MCF 10A (cell line): ENCODE results near the gene PRR5. TPM values are rescaled to one million over a fixed set of nuclear protein-coding genes. Genes with fewer than 3 reads are reported as not detected.

Source experiments
- BruUV-seq: library from RNA; stranded (reverse); fragments of 400-500 nt; replicated peaks from 2 replicates; lab custom pipeline; 2021; lab: Mats Ljungman, UMichigan
- CTCF ChIA-PET: fragments of 300-600 bp; sonication (Branson Sonifier 250); formaldehyde crosslinking; extraction: SDS; loops from one replicate; lab custom pipeline; 2021; ENCODE audit warnings: antibody characterized with exemption, inconsistent platforms; lab: Yijun Ruan, JAX
- POLR2A ChIA-PET: fragments of 300-600, 350-650 bp; sonication (Branson Sonifier 250); formaldehyde crosslinking; extraction: SDS; loops from one replicate; lab custom pipeline; 2020; ENCODE audit warnings: antibody characterized with exemption, inconsistent platforms; lab: Yijun Ruan, JAX
- DNase-seq: peaks from one replicate; pipeline ENCODE4 v3.0.0-alpha.2; 2018; ENCODE audit not compliant: unreplicated experiment
- H3K27ac Mint-ChIP-seq: one replicate; pipeline ENCODE4 v1.8.0; 2022; ENCODE audit warnings: mild to moderate bottlenecking, low read depth, mixed read lengths; ENCODE audit not compliant: unreplicated experiment
- H3K27me3 Mint-ChIP-seq: one replicate; pipeline ENCODE4 v1.8.0; 2022; ENCODE audit warnings: mixed read lengths; ENCODE audit not compliant: insufficient read depth, unreplicated experiment
- H3K36me3 Mint-ChIP-seq: one replicate; pipeline ENCODE4 v1.8.0; 2022; ENCODE audit warnings: mild to moderate bottlenecking, moderate library complexity, mixed read lengths; ENCODE audit not compliant: insufficient read depth, unreplicated experiment
- H3K4me1 Mint-ChIP-seq: one replicate; pipeline ENCODE4 v1.8.0; 2022; ENCODE audit warnings: mixed read lengths; ENCODE audit not compliant: insufficient read depth, unreplicated experiment
- H3K4me3 Mint-ChIP-seq: one replicate; pipeline ENCODE4 v1.8.0; 2022; ENCODE audit warnings: mild to moderate bottlenecking, moderate library complexity, mixed read lengths; ENCODE audit not compliant: unreplicated experiment
- H3K9me3 Mint-ChIP-seq: one replicate; pipeline ENCODE4 v1.8.0; 2022; ENCODE audit warnings: mixed read lengths; ENCODE audit not compliant: unreplicated experiment
- CTCF ChIP-seq: fragments of 200-600 bp; IDR thresholded peaks from one replicate; pipeline ENCODE4 v1.8.0; 2022; ENCODE audit warnings: antibody characterized with exemption, mild to moderate bottlenecking; ENCODE audit not compliant: unreplicated experiment
- intact Hi-C: fragments of 100-400 bp; cut with micrococcal nuclease; formaldehyde crosslinking; loops from 2 replicates; pipeline ENCODE4 v1.14.1; 2022
- total RNA-seq: library from RNA; stranded (reverse); gene quantifications from 2 replicates; pipeline ENCODE4 v1.2.3, GENCODE V29; 2022

PRR5 gene
- total RNA-seq, 1 experiment from 2014 or later, result 11.0 TPM

GRCh38 chr22:44707178-44707577 is 5.2 kb downstream of the PRR5 start:
- TF ChIP-seq CTCF, result no peak
- ChIA-PET CTCF (interaction anchor here (0.7 to 2.2 kb wide), 3 partner anchors 21 to 135 kb away, joined by 3 to 10 read pairs (median 3); no protein-coding TSS in a partner anchor), POLR2A (no interaction called here)
- intact Hi-C loops, result no loop called here
- H3K4me3 Mint-ChIP-seq, result no peak overlapping the region
- no peak overlapping the region for H3K27ac Mint-ChIP-seq
- H3K4me1 Mint-ChIP-seq, result peaks cover 4% of the 10 kb centered on the region
- DNase-seq, result no peak
- no peaks in the 10 kb centered on the region for H3K27me3 Mint-ChIP-seq
- BruUV-seq, result no TSS peak
- no peaks in the 10 kb centered on the region for H3K9me3 Mint-ChIP-seq
- H3K36me3 Mint-ChIP-seq, result no peaks in the 10 kb centered on the region

- H3K4me1 Mint-ChIP-seq, result peaks cover 4% of the 10 kb centered on the region
- CTCF ChIA-PET, result interaction anchor here (0.6 to 2.2 kb wide), 2 partner anchors 28 to 113 kb away, joined by 3 to 10 read pairs; no protein-coding TSS in a partner anchor
- TF ChIP-seq CTCF, result no peak
- no peak overlapping the region for H3K27ac Mint-ChIP-seq
- no peak overlapping the region for H3K4me3 Mint-ChIP-seq
- no peaks in the 10 kb centered on the region for H3K9me3 Mint-ChIP-seq
- H3K27me3 Mint-ChIP-seq, result no peaks in the 10 kb centered on the region
- DNase-seq, result no peak
- intact Hi-C loops, result no loop called here
- H3K36me3 Mint-ChIP-seq, result no peaks in the 10 kb centered on the region
- no TSS peak for BruUV-seq
- POLR2A ChIA-PET, result no interaction called here
These were observed 5.7 kb downstream of the PRR5 start for GRCh38 chr22:44707752-44708151.

- DNase-seq, result no peak
- no TSS peak for BruUV-seq
- intact Hi-C loops, result no loop called here
- Mint-ChIP-seq H3K9me3 (no peaks in the 10 kb centered on the region), H3K4me3 (no peak overlapping the region), H3K27me3 (no peaks in the 10 kb centered on the region), H3K27ac (no peak overlapping the region), H3K36me3 (no peaks in the 10 kb centered on the region), H3K4me1 (peaks cover 4% of the 10 kb centered on the region)
- TF ChIP-seq CTCF, result no peak
- POLR2A ChIA-PET, result no interaction called here
- CTCF ChIA-PET, result interaction anchor here (0.5 to 0.7 kb wide), 2 partner anchors 29 to 372 kb away, joined by 3 to 5 read pairs; no protein-coding TSS in a partner anchor
These were observed 7.9 kb downstream of the PRR5 start for GRCh38 chr22:44709881-44710392.

- POLR2A ChIA-PET, result no interaction called here
- intact Hi-C loops, result no loop called here
- no TSS peak for BruUV-seq
- Mint-ChIP-seq H3K4me1 (peaks cover 4% of the 10 kb centered on the region), H3K36me3 (no peaks in the 10 kb centered on the region), H3K4me3 (no peak overlapping the region), H3K27me3 (no peaks in the 10 kb centered on the region), H3K27ac (no peak overlapping the region), H3K9me3 (no peaks in the 10 kb centered on the region)
- TF ChIP-seq CTCF, result no peak
- CTCF ChIA-PET, result interaction anchor here (0.7 kb wide), 1 partner anchor 263 kb away, joined by 4 read pairs; no protein-coding TSS in a partner anchor
- DNase-seq, result no peak
These were observed 8.7 kb downstream of the PRR5 start for GRCh38 chr22:44710474-44711240.
